Liver (tissue), 9 donors: Measurements from ENCODE around the gene LDLRAD1. TPM values are rescaled to one million over a fixed set of nuclear protein-coding genes. Genes with fewer than 3 reads are reported as not detected.

Experiments
- DNase-seq: peaks from one replicate; pipeline ENCODE4 v3.0.0-alpha.2; 2017; ENCODE audit warnings: low spot score
- H3K27ac ChIP-seq, 2 donors: one replicate each; pipeline ENCODE4 v1.7.0; 2013; ENCODE audit warnings: inconsistent platforms in 2 of 2, low read length in 2 of 2, control low read depth in 1 of 2, low read depth in 1 of 2, mild to moderate bottlenecking in 1 of 2
- H3K27me3 ChIP-seq, 4 donors: one replicate each; pipeline versions ENCODE4 v1.6.1 to v1.7.0; 2013; ENCODE audit warnings: low read length in 3 of 4, inconsistent platforms in 1 of 4, mild to moderate bottlenecking in 1 of 4, moderate library complexity in 1 of 4; ENCODE audit not compliant: control insufficient read depth in 4 of 4, insufficient read depth in 4 of 4
- H3K36me3 ChIP-seq, 4 donors: one replicate each; pipeline versions ENCODE4 v1.6.1 to v1.7.0; 2013; ENCODE audit warnings: low read length in 3 of 4, mild to moderate bottlenecking in 3 of 4, low read depth in 1 of 4, moderate library complexity in 1 of 4; ENCODE audit not compliant: control insufficient read depth in 4 of 4, insufficient read depth in 3 of 4
- H3K4me1 ChIP-seq, 4 donors: one replicate each; pipeline versions ENCODE4 v1.6.1 to v1.7.0; 2013; ENCODE audit warnings: low read length in 3 of 4, mild to moderate bottlenecking in 3 of 4, moderate library complexity in 1 of 4; ENCODE audit not compliant: control insufficient read depth in 4 of 4, insufficient read depth in 4 of 4
- H3K4me3 ChIP-seq, 3 donors: one replicate each; pipeline versions ENCODE4 v1.6.1 to v1.7.0; 2013; ENCODE audit warnings: low read length in 3 of 3, control low read depth in 1 of 3, low read depth in 1 of 3, mild to moderate bottlenecking in 1 of 3
- H3K9ac ChIP-seq, 2 donors: one replicate each; pipeline ENCODE4 v1.7.0; 2013; ENCODE audit warnings: low read length in 2 of 2, mild to moderate bottlenecking in 2 of 2, moderate library complexity in 2 of 2, control low read depth in 1 of 2, low read depth in 1 of 2
- H3K9me3 ChIP-seq, 4 donors: one replicate each; pipeline versions ENCODE4 v1.6.1 to v1.7.0; 2013; ENCODE audit warnings: low read length in 3 of 4; ENCODE audit not compliant: control insufficient read depth in 4 of 4
- ATF3 ChIP-seq: IDR thresholded peaks from 2 replicates; pipeline ENCODE4 v1.6.1; 2016; ENCODE audit warnings: antibody characterized with exemption
- EGR1 ChIP-seq, 2 donors: IDR thresholded peaks; 2 replicates each; pipeline ENCODE4 v1.6.1; 2016 to 2018; ENCODE audit warnings: antibody characterized with exemption in 2 of 2, low read depth in 2 of 2
- FOXA1 ChIP-seq: IDR thresholded peaks from 2 replicates; pipeline ENCODE4 v1.6.1; 2016; ENCODE audit warnings: antibody characterized with exemption
- FOXA2 ChIP-seq: IDR thresholded peaks from 2 replicates; pipeline ENCODE4 v1.6.1; 2016; ENCODE audit warnings: antibody characterized with exemption
- GABPA ChIP-seq, 2 donors: IDR thresholded peaks in 1 of 2; conservative IDR thresholded peaks in 1 of 2; 2 replicates each; pipeline ENCODE4 v1.6.1; 2016; ENCODE audit warnings: antibody characterized with exemption in 2 of 2, mild to moderate bottlenecking in 1 of 2, moderate library complexity in 1 of 2
- HNF4A ChIP-seq, 2 donors: conservative IDR thresholded peaks; 2 replicates each; pipeline ENCODE4 v1.6.1; 2016; ENCODE audit warnings: antibody characterized with exemption in 2 of 2, mild to moderate bottlenecking in 2 of 2
- HNF4G ChIP-seq: IDR thresholded peaks from 2 replicates; pipeline ENCODE4 v1.6.1; 2016; ENCODE audit warnings: antibody characterized with exemption
- JUND ChIP-seq, 2 donors: IDR thresholded peaks; 2 replicates each; pipeline ENCODE4 v1.6.1; 2016; ENCODE audit warnings: antibody characterized with exemption in 2 of 2
- MAX ChIP-seq: IDR thresholded peaks from 2 replicates; pipeline ENCODE4 v1.6.1; 2016; ENCODE audit warnings: antibody characterized with exemption
- NR2F2 ChIP-seq: IDR thresholded peaks from 2 replicates; pipeline ENCODE4 v1.6.1; 2016; ENCODE audit warnings: antibody characterized with exemption
- RAD21 ChIP-seq, 2 donors: IDR thresholded peaks; 2 replicates each; pipeline ENCODE4 v1.6.1; 2016; ENCODE audit warnings: antibody characterized with exemption in 2 of 2, mild to moderate bottlenecking in 2 of 2
- REST ChIP-seq: IDR thresholded peaks from 2 replicates; pipeline ENCODE4 v1.6.1; 2016; ENCODE audit warnings: antibody characterized with exemption, mild to moderate bottlenecking
- RXRA ChIP-seq, 2 donors: IDR thresholded peaks; 2 replicates each; pipeline ENCODE4 v1.6.1; 2017 to 2018; ENCODE audit warnings: antibody characterized with exemption in 2 of 2, mild to moderate bottlenecking in 1 of 2
- SP1 ChIP-seq: IDR thresholded peaks from 2 replicates; pipeline ENCODE4 v1.6.1; 2018; ENCODE audit warnings: antibody characterized with exemption, mild to moderate bottlenecking
- TAF1 ChIP-seq: conservative IDR thresholded peaks from 2 replicates; pipeline ENCODE4 v1.6.1; 2016; ENCODE audit warnings: antibody characterized with exemption, mild to moderate bottlenecking
- YY1 ChIP-seq: IDR thresholded peaks from 2 replicates; pipeline ENCODE4 v1.6.1; 2016; ENCODE audit warnings: antibody characterized with exemption, mild to moderate bottlenecking
- WGBS: extraction: QIAGEN DNeasy Blood & Tissue Kit; methylation state at CpG from one replicate; pipeline ENCODE4 v1.1.7; 2013; 5-methylcytosine and 5-hydroxymethylcytosine counted together
- polyA plus RNA-seq, 2 donors: library from polyadenylated mRNA; stranded (reverse) in 1 of 2; unstranded in 1 of 2; fragments of 200-250 nt in 1 of 2; fragments of >200 nt in 1 of 2; fragmentation: Nextera tagmentation in 1 of 2; extraction: Ambion mirVana in 1 of 2; gene quantifications; one replicate each; pipeline versions ENCODE4 v1.2.1 to v1.2.3, GENCODE V29; 2013 to 2015
- total RNA-seq, 2 donors: library from RNA; depleted of rRNA; stranded (reverse); fragments of >200 nt; gene quantifications; one replicate each; pipeline ENCODE4 v1.2.3, GENCODE V29; 2014
- TF ChIP-seq, protein P1 (sequence below): IDR thresholded peaks from 2 replicates; pipeline ENCODE4 v1.6.1; 2016; ENCODE audit warnings: antibody characterized with exemption
- TF ChIP-seq, protein P2 (sequence below): fragments of 150-350 bp; IDR thresholded peaks from 2 replicates; pipeline ENCODE4 v1.5.1; 2017; ENCODE audit warnings: improper control_type of control experiment, low read depth, low read length; ENCODE audit not compliant: missing input control
- donor health status: healthy.
- donor health status: healthy.
- donor health status: healthy.
- donor health status: healthy.
- donor health status: healthy.

The LDLRAD1 gene
- total and polyA plus RNA-seq, 4 donors: not detected

DNA sequence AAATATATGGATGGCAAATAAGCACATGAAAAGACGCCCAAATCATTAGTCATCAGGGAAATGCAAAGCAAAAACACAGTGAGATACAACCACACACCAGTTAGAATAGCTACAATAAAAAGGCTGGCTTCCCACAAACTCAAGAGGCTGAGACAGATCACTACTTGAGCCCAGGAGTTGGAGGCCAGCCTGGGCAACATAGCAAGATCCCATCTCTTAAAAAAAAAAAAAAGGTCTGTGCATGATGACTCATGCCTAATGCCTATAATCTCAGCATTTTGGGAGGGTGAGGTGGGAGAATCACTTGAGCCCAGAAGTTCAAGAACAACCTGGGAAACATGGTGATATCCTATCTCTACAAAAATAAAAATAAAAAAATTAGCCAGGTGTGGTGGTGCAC, 19.8 kb downstream of the LDLRAD1 start:
- H3K9me3 ChIP-seq: no peaks in the 10 kb centered on the region
- WGBS: 93% methylated on average over 1 of the region's 1 CpG

More for the DNA sequence above, 19.8 kb downstream of the LDLRAD1 start:
- Histone ChIP-seq H3K36me3 (no peaks in the 10 kb centered on the region), H3K27me3 (no peaks in the 10 kb centered on the region), H3K4me1 (no peaks in the 10 kb centered on the region), H3K27ac (no peak overlapping the region), H3K9ac (no peak overlapping the region), H3K4me3 (no peak overlapping the region)
- DNase-seq: no peak
- no peak for TF ChIP-seq FOXA1
- TF ChIP-seq FOXA2: no peak
- TF ChIP-seq ATF3: no peak
- no peak for TF ChIP-seq HNF4G
- TF ChIP-seq TAF1: no peak
- TF ChIP-seq REST: no peak
- TF ChIP-seq JUND (IDR thresholded peaks at IDR 0.05): no peak
- no peak for TF ChIP-seq RXRA (IDR thresholded peaks at IDR 0.05)
- TF ChIP-seq, protein P1, sequence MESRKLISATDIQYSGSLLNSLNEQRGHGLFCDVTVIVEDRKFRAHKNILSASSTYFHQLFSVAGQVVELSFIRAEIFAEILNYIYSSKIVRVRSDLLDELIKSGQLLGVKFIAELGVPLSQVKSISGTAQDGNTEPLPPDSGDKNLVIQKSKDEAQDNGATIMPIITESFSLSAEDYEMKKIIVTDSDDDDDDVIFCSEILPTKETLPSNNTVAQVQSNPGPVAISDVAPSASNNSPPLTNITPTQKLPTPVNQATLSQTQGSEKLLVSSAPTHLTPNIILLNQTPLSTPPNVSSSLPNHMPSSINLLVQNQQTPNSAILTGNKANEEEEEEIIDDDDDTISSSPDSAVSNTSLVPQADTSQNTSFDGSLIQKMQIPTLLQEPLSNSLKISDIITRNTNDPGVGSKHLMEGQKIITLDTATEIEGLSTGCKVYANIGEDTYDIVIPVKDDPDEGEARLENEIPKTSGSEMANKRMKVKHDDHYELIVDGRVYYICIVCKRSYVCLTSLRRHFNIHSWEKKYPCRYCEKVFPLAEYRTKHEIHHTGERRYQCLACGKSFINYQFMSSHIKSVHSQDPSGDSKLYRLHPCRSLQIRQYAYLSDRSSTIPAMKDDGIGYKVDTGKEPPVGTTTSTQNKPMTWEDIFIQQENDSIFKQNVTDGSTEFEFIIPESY: no peak
- TF ChIP-seq EGR1 (IDR thresholded peaks at IDR 0.05; ENCODE audit: low read depth in 2 of 2): no peak
- no peak for TF ChIP-seq GABPA (IDR thresholded peaks at IDR 0.05 in 1 of 2, conservative IDR thresholded peaks at IDR 0.05 in 1 of 2)
- TF ChIP-seq HNF4A (conservative IDR thresholded peaks at IDR 0.05): no peak
- no peak for TF ChIP-seq MAX
- no peak for TF ChIP-seq NR2F2
- TF ChIP-seq, protein P2, sequence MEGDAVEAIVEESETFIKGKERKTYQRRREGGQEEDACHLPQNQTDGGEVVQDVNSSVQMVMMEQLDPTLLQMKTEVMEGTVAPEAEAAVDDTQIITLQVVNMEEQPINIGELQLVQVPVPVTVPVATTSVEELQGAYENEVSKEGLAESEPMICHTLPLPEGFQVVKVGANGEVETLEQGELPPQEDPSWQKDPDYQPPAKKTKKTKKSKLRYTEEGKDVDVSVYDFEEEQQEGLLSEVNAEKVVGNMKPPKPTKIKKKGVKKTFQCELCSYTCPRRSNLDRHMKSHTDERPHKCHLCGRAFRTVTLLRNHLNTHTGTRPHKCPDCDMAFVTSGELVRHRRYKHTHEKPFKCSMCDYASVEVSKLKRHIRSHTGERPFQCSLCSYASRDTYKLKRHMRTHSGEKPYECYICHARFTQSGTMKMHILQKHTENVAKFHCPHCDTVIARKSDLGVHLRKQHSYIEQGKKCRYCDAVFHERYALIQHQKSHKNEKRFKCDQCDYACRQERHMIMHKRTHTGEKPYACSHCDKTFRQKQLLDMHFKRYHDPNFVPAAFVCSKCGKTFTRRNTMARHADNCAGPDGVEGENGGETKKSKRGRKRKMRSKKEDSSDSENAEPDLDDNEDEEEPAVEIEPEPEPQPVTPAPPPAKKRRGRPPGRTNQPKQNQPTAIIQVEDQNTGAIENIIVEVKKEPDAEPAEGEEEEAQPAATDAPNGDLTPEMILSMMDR: no peak
- TF ChIP-seq RAD21 (IDR thresholded peaks at IDR 0.05): no peak
- no peak for TF ChIP-seq YY1
- no peak for TF ChIP-seq SP1
